Panc1 (cell line): ENCODE data around the gene LHX4. TPM values are rescaled to one million over a fixed set of nuclear protein-coding genes. Genes with fewer than 3 reads are reported as not detected.

Experiments
- ATAC-seq: fragments of 200-7000 bp; cut with Tn5 transposase; 2 replicates; pipeline ENCODE4 v1.9.1; 2020; ENCODE audit warnings: mild to moderate bottlenecking, moderate library complexity
- BruUV-seq: library from RNA; stranded (reverse); fragments of 400-500 nt; replicated peaks from 2 replicates; lab custom pipeline; 2021; lab: Mats Ljungman, UMichigan
- CTCF ChIA-PET: fragments of 300-600 bp; sonication (Branson Sonifier 250); formaldehyde crosslinking; loops from one replicate; lab custom pipeline; 2022; ENCODE audit warnings: antibody characterized with exemption; lab: Charles Lee
- POLR2A ChIA-PET: fragments of 300-600 bp; sonication (Branson Sonifier 250); formaldehyde crosslinking; loops from one replicate; lab custom pipeline; 2022; ENCODE audit warnings: antibody characterized with exemption; lab: Charles Lee
- DNase-seq: peaks from one replicate; pipeline ENCODE4 v3.0.0-alpha.2; 2010; ENCODE audit warnings: low read depth, low spot score
- H3K27ac ChIP-seq: 2 replicates; pipeline ENCODE4 v1.5.1; 2011; ENCODE audit warnings: mild to moderate bottlenecking, low read length, inconsistent platforms
- H3K27me3 ChIP-seq: fragments of 200-500 bp; sonication (Bioruptor generic); 2 replicates; pipeline ENCODE4 v1.6.0; 2014; ENCODE audit warnings: low read length, inconsistent platforms; ENCODE audit not compliant: control insufficient read depth, insufficient read depth
- H3K36me3 ChIP-seq: fragments of 200-500 bp; sonication (Bioruptor generic); 2 replicates; pipeline ENCODE4 v1.5.1; 2014; ENCODE audit warnings: inconsistent platforms, mild to moderate bottlenecking, low read length, moderate library complexity; ENCODE audit not compliant: control insufficient read depth, insufficient read depth
- H3K4me1 ChIP-seq: 2 replicates; pipeline ENCODE4 v1.5.1; 2011; ENCODE audit warnings: inconsistent platforms, mild to moderate bottlenecking, low read length, moderate library complexity; ENCODE audit not compliant: control insufficient read depth, insufficient read depth
- H3K4me3 ChIP-seq, 2 experiments: 2 replicates each; pipeline ENCODE4 v1.5.1; 2011 to 2012; ENCODE audit warnings: low read depth in 2 of 2, low read length in 2 of 2, mild to moderate bottlenecking in 2 of 2, inconsistent platforms in 1 of 2, moderate library complexity in 1 of 2
- H3K9me3 ChIP-seq: fragments of 200-500 bp; sonication (Bioruptor generic); 2 replicates; pipeline ENCODE4 v1.5.1; 2014; ENCODE audit warnings: low read depth, mild to moderate bottlenecking, inconsistent platforms, low read length, moderate library complexity; ENCODE audit not compliant: control insufficient read depth, insufficient read depth
- POLR2AphosphoS5 ChIP-seq: IDR thresholded peaks from 2 replicates; pipeline ENCODE4 v1.6.1; 2012; ENCODE audit warnings: mild to moderate bottlenecking, low read depth, low read length, moderate library complexity
- SIN3A ChIP-seq: IDR thresholded peaks from 2 replicates; pipeline ENCODE4 v1.6.1; 2012; ENCODE audit warnings: low read depth, mild to moderate bottlenecking, low read length, moderate library complexity, borderline replicate concordance; ENCODE audit not compliant: insufficient read depth
- TCF7L2 ChIP-seq: IDR thresholded peaks from 2 replicates; pipeline ENCODE4 v1.6.1; 2011; ENCODE audit warnings: mild to moderate bottlenecking, low read depth, low read length, inconsistent platforms
- in situ Hi-C: cut with HindIII; loops from 2 replicates; pipeline ENCODE4 v1.10.0; 2016; ENCODE audit warnings: low sequenced_read_pairs, low pct_unique_long_range_greater_than_20kb
- intact Hi-C: fragments of 100-400 bp; cut with micrococcal nuclease; formaldehyde crosslinking; loops from one replicate; pipeline ENCODE4 v1.10.0; 2022; ENCODE audit not compliant: unreplicated experiment
- total RNA-seq: library from RNA; stranded (reverse); gene quantifications from one replicate; pipeline ENCODE4 v1.2.1, GENCODE V29; 2021; ENCODE audit not compliant: unreplicated experiment
- TF ChIP-seq, protein P1 (sequence below): fragments of 450-650 bp; IDR thresholded peaks from 2 replicates; pipeline ENCODE4 v1.5.1; 2017; ENCODE audit warnings: mild to moderate bottlenecking
- TF ChIP-seq, protein P2 (sequence below), 2 experiments: IDR thresholded peaks; 2 replicates each; pipeline ENCODE4 v1.6.1; 2011 to 2012; ENCODE audit warnings: low read depth in 2 of 2, control low read depth in 1 of 2, low read length in 1 of 2, mild to moderate bottlenecking in 1 of 2, moderate library complexity in 1 of 2; ENCODE audit not compliant: insufficient read depth in 1 of 2

LHX4 gene
- total RNA-seq, 1 experiment from 2014 or later = 0.72 TPM

DNA sequence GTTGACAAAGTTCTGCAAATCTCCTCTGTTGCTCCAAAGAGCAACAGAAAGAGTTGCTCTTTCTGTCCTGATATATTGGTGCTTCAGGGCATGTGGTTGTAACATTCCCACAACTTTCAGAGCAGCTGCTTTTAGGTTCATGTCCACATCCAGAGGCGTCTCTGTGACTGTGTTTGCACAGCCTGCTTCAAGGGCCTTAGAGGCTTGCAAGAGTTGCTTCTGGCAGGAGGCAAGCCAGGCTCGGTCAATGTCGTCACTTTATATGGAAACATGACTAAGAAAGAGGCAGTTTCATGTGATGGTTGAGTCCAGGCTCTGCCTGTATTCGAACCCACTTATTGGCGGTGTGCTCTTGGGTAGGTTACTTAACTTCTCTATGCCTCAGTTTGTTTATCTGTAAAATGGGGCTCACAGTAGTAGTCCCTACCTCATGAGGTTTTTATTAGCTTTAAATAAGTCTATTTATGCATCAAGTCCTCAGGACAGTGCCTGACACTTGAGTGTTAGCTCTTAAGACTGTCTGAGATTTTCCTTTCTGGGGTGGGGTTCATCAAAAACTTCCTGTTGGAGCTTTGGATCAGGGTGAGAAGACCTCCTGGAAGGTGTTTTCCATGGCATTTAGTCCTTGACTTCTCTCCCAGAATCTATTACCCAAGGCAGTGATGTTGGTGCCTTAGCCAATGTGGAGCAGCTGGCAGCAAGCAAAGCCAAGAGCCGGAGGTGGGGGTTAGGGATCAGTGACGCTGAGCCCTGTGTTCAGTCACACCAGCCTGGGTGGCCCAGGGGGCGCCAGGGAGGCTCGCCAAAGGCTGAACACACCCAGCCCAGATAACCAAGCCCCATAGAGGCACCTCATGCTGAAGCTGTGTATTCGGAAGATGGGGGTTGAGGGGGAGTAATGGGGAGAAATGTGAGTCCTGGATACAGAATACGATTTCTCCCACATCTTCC lies 18.9 kb downstream of the LHX4 start:
- ChIA-PET CTCF (interaction anchor here (0.6 kb wide), 1 partner anchor 444 kb away, joined by 3 read pairs; no protein-coding TSS in a partner anchor), POLR2A (no interaction called here)
- no peak overlapping the region for H3K4me3 ChIP-seq
- ATAC-seq = no peak
- no peak overlapping the region for H3K27ac ChIP-seq
- no peaks in the 10 kb centered on the region for H3K36me3 ChIP-seq
- in situ Hi-C loops (no loop called here), intact Hi-C loops (no loop called here)
- no peaks in the 10 kb centered on the region for H3K27me3 ChIP-seq
- no TSS peak for BruUV-seq
- no peaks in the 10 kb centered on the region for H3K4me1 ChIP-seq
- TF ChIP-seq SIN3A (no peak), TCF7L2 (no peak), POLR2AphosphoS5 (no peak)
- TF ChIP-seq, protein P1, sequence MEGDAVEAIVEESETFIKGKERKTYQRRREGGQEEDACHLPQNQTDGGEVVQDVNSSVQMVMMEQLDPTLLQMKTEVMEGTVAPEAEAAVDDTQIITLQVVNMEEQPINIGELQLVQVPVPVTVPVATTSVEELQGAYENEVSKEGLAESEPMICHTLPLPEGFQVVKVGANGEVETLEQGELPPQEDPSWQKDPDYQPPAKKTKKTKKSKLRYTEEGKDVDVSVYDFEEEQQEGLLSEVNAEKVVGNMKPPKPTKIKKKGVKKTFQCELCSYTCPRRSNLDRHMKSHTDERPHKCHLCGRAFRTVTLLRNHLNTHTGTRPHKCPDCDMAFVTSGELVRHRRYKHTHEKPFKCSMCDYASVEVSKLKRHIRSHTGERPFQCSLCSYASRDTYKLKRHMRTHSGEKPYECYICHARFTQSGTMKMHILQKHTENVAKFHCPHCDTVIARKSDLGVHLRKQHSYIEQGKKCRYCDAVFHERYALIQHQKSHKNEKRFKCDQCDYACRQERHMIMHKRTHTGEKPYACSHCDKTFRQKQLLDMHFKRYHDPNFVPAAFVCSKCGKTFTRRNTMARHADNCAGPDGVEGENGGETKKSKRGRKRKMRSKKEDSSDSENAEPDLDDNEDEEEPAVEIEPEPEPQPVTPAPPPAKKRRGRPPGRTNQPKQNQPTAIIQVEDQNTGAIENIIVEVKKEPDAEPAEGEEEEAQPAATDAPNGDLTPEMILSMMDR = no peak; the same call in 1 of the 2 replicates
- TF ChIP-seq, protein P2, sequence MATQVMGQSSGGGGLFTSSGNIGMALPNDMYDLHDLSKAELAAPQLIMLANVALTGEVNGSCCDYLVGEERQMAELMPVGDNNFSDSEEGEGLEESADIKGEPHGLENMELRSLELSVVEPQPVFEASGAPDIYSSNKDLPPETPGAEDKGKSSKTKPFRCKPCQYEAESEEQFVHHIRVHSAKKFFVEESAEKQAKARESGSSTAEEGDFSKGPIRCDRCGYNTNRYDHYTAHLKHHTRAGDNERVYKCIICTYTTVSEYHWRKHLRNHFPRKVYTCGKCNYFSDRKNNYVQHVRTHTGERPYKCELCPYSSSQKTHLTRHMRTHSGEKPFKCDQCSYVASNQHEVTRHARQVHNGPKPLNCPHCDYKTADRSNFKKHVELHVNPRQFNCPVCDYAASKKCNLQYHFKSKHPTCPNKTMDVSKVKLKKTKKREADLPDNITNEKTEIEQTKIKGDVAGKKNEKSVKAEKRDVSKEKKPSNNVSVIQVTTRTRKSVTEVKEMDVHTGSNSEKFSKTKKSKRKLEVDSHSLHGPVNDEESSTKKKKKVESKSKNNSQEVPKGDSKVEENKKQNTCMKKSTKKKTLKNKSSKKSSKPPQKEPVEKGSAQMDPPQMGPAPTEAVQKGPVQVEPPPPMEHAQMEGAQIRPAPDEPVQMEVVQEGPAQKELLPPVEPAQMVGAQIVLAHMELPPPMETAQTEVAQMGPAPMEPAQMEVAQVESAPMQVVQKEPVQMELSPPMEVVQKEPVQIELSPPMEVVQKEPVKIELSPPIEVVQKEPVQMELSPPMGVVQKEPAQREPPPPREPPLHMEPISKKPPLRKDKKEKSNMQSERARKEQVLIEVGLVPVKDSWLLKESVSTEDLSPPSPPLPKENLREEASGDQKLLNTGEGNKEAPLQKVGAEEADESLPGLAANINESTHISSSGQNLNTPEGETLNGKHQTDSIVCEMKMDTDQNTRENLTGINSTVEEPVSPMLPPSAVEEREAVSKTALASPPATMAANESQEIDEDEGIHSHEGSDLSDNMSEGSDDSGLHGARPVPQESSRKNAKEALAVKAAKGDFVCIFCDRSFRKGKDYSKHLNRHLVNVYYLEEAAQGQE (IDR thresholded peaks at IDR 0.05; ENCODE audit: insufficient read depth in 1 of 2, low read depth in 2 of 2, low read length in 1 of 2) = no peak
- no peak for DNase-seq
- H3K9me3 ChIP-seq = no peaks in the 10 kb centered on the region

DNA sequence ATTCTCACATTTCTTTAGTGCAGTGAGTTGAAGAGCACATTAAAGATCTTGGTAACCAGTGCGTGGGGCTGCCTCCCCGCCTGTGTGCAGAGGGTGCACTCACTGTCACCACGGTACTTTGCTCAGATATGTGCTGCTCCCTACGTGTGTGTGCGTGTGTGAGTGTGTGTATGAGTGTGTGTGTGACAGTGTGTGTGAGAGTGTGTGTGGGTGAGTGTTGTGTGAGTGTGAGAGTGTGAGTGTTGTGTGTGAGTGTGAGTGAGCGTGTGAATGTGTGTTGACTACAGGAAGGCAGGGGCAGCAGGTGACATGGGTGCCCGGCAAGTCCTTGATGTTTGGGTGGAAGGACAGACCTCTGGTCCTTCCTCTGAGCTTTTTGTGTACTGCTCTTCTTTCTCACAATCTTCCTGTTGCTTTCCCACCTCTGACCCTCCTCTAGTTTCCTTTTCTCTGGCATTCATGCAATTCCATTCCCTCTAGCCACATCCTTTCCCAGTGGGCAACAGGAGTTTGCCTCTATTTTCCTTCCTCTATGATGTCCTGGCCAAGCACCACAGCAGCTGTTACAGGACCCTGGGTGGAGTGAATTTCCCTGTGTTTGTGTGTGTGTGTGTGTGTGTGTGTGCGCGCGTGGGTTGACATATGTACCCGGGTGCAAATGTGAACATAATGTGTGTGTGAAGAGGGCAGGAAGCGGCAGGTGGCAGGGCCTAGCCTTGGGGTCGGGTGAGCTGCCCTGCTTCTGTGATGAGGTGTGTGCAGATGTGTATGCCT lies 19.8 kb downstream of the LHX4 start:
- in situ Hi-C loops (no loop called here), intact Hi-C loops (no loop called here)
- no peak overlapping the region for H3K27ac ChIP-seq
- no peak for ATAC-seq
- BruUV-seq = no TSS peak
- H3K9me3 ChIP-seq = no peaks in the 10 kb centered on the region
- H3K4me1 ChIP-seq = no peaks in the 10 kb centered on the region
- no peak for DNase-seq
- TF ChIP-seq, protein P1 = no peak
- TF ChIP-seq, protein P2 (IDR thresholded peaks at IDR 0.05; ENCODE audit: insufficient read depth in 1 of 2, low read depth in 2 of 2, low read length in 1 of 2) = no peak
- TF ChIP-seq SIN3A = no peak
- no peak for TF ChIP-seq POLR2AphosphoS5
- no peak for TF ChIP-seq TCF7L2
- H3K36me3 ChIP-seq = no peaks in the 10 kb centered on the region
- H3K4me3 ChIP-seq = no peak overlapping the region
- CTCF ChIA-PET = interaction anchor here (0.7 kb wide), 1 partner anchor 159 kb away, joined by 4 read pairs; no protein-coding TSS in a partner anchor
- POLR2A ChIA-PET = interaction anchor here (0.6 kb wide), 1 partner anchor 9 kb away, joined by 3 read pairs; no protein-coding TSS in a partner anchor
- H3K27me3 ChIP-seq = no peaks in the 10 kb centered on the region
